Measurements from ENCODE around the gene GATAD2B.

Gene GATAD2B

DNA sequence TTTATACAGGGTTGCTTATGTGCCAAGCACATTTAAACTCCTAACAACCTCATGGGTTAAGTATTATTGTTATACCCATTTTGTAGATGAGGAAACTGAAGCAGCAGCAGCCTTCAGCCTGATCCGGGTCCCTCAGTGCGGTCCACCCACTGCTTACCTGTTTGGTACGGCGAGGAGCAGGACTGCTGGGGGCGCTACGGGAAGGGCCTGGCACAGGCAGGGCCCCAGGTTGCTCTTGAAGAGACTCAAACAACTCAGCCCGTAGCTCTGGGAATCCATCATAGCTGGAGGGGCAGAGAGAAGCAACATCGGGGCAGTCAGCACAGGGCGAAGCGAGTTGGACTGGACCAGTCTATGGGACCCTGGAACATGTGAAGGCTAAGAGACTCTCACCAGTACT, 14.6 kb upstream of the GATAD2B start:
- DNase-seq (ENCODE audit: low read depth) = no peak
- no peak overlapping the region for H3K4me3 ChIP-seq (ENCODE audit: low read depth, low read length)
- TF ChIP-seq, protein P1, sequence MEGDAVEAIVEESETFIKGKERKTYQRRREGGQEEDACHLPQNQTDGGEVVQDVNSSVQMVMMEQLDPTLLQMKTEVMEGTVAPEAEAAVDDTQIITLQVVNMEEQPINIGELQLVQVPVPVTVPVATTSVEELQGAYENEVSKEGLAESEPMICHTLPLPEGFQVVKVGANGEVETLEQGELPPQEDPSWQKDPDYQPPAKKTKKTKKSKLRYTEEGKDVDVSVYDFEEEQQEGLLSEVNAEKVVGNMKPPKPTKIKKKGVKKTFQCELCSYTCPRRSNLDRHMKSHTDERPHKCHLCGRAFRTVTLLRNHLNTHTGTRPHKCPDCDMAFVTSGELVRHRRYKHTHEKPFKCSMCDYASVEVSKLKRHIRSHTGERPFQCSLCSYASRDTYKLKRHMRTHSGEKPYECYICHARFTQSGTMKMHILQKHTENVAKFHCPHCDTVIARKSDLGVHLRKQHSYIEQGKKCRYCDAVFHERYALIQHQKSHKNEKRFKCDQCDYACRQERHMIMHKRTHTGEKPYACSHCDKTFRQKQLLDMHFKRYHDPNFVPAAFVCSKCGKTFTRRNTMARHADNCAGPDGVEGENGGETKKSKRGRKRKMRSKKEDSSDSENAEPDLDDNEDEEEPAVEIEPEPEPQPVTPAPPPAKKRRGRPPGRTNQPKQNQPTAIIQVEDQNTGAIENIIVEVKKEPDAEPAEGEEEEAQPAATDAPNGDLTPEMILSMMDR (conservative IDR thresholded peaks at IDR 0.05; ENCODE audit: low read depth, low read length) = no peak

DNA sequence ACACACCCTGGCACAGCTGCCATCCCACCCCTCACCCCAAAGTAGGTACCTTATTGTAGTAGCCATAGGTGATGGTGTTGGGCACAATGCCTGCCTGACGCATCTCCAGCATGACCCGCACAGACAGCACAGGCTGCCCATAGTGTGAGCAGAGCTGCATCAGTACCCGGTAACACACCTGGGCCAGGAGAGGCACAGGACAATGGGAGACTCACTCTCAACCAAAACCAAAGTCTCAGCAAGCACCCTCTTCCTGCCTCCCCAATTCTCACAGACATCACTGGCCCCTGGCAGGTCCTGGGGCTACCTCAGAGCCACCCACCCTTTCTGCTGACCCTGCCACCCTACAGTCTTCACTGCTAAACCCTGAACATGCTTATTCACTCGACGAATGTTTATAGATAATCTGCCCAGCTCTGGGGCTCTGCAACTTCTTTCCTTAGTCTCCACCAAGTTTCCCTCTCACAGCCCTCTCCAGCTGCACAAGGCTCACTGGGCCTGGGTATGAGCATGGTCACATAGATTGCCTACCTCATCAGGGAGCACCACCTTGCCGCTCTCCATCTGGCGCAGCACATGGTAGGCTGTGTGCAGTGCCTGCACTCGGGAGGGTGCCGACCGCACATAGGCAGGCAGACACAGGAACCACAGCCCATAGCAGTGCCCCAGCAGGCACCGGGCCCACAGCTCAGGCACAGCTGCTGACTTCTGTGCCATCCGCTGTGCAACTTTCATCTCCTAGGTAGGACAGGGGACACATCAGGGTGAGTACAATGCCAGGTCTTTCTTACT, 13.4 kb upstream of the GATAD2B start:
- DNase-seq (ENCODE audit: low read depth) = no peak
- TF ChIP-seq, protein P1 (conservative IDR thresholded peaks at IDR 0.05; ENCODE audit: low read depth, low read length) = no peak
- H3K4me3 ChIP-seq (ENCODE audit: low read depth, low read length) = no peak overlapping the region

DNA sequence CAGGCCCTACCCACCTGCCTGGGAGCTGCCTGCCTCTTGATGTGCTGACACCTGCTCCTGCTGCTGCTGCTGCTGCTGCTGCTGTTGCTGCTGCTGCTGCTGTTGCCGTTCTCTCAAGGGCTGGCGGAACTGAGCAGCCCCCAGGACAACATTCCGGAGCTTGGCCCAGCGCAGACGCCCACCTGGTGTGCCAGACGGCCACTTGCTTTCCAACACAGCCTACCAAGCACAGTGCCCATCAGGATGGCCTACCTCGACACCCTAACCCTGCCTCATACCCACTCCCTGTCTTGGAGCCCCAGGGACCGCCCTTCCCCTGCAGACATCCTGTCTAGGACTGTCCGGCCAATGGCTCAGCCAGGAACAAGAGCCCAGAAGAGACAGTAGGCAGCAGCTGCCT, 12.0 kb upstream of the GATAD2B start:
- DNase-seq (ENCODE audit: low read depth) = no peak
- TF ChIP-seq, protein P1 (conservative IDR thresholded peaks at IDR 0.05; ENCODE audit: low read depth, low read length) = no peak
- H3K4me3 ChIP-seq (ENCODE audit: low read depth, low read length) = no peak overlapping the region

DNA sequence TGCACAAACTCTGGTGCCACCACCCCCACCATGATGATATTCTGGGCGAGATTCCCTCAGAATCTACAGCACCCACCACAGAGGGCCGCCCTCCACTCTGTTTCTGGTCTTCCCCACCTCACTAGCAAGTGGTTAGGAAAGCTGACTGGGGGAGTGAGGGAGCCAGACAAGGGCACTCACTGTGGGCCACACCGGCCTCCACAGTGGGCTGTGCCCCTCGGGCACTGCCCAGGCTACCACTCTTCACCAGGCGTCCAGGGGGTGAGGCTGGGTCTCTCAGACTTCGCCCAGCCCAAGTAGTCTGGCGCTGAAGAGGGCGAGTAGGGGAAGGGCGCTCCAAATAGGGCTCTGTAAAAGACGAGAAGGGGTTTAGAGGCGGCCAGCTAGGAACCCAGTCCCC, 11.2 kb upstream of the GATAD2B start:
- no peak overlapping the region for H3K4me3 ChIP-seq (ENCODE audit: low read depth, low read length)
- TF ChIP-seq, protein P1 (conservative IDR thresholded peaks at IDR 0.05; ENCODE audit: low read depth, low read length) = no peak
- DNase-seq (ENCODE audit: low read depth) = no peak

DNA sequence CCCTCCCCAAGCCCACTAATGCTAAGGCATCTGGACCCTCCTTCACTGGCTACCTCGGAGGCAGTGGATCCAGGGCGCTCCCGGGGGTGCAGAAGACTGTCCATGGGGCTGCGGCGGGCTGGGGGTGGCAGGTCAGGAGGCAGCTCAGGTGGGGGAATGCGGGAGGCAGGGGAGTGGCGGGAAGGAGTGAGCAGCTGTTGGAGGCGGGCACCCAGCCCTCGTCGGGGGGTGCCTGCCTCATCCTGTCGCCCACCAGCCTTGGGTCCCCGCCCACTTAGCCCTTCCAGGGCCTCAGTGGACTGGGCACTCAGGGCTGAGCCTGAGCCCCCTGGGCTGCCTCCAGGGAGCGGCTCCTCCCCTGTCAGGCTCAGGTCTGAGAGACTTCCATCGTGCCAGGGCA, 10.7 kb upstream of the GATAD2B start:
- TF ChIP-seq, protein P1 (conservative IDR thresholded peaks at IDR 0.05; ENCODE audit: low read depth, low read length) = no peak
- no peak for DNase-seq (ENCODE audit: low read depth)
- no peak overlapping the region for H3K4me3 ChIP-seq (ENCODE audit: low read depth, low read length)

DNA sequence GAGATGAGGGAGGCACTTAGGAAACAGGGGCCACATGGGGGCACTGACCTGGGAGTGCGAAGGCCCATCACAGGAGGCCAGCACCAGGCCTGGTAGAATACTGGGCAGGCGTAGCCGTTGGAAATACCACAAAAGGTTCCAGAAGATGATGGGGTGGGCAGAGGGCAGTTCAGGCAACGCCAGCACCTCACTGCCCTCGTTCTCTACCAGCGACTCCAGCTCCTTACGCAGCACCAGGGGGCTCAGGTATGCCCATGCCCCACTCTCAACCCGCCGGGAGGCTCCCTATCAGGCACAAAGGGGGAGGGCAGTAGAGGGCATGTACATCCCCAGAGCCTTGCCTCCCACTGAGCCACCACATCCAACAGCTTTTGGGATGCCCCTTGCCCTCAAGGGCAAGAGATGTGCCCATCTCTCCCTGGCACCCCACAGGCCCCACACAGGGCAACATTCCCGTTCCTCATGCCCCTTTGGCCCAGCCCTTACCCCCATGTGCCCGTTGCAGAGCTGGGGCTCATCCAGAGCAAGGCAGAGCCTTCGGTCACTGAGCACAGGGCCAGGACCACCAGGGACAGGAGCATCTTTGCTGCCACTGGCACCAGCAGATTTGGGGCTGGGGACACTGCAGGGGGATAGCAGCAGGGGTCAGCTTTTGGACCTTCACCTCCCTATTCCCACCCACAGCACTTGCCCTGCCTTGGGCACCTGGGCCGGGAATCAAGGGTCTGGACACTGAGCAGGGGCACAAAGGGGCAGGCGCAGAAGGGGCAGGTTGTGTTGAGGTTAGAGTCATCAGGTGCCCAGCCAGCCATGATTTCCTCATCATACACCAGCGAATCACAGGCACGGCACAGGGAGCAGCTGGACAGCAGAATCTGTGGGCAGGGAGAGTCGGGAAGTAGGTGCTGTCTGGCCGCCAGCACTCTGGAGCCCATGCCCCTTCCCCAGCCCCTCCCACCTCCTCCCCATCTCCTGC, 9.7 kb upstream of the GATAD2B start:
- DNase-seq (ENCODE audit: low read depth) = no peak
- no peak overlapping the region for H3K4me3 ChIP-seq (ENCODE audit: low read depth, low read length)
- TF ChIP-seq, protein P1 (conservative IDR thresholded peaks at IDR 0.05; ENCODE audit: low read depth, low read length) = no peak
